8988T (cell line): ENCODE measurements around the gene MAGT1.
"Not testable (repeated sequence)": the region's sequence is repeated elsewhere in the genome, so short reads cannot be mapped to it uniquely, and the experiment has no call there.

Source experiments
- DNase-seq: peaks from one replicate; pipeline ENCODE4 v3.0.0; 2011

MAGT1 gene

DNA sequence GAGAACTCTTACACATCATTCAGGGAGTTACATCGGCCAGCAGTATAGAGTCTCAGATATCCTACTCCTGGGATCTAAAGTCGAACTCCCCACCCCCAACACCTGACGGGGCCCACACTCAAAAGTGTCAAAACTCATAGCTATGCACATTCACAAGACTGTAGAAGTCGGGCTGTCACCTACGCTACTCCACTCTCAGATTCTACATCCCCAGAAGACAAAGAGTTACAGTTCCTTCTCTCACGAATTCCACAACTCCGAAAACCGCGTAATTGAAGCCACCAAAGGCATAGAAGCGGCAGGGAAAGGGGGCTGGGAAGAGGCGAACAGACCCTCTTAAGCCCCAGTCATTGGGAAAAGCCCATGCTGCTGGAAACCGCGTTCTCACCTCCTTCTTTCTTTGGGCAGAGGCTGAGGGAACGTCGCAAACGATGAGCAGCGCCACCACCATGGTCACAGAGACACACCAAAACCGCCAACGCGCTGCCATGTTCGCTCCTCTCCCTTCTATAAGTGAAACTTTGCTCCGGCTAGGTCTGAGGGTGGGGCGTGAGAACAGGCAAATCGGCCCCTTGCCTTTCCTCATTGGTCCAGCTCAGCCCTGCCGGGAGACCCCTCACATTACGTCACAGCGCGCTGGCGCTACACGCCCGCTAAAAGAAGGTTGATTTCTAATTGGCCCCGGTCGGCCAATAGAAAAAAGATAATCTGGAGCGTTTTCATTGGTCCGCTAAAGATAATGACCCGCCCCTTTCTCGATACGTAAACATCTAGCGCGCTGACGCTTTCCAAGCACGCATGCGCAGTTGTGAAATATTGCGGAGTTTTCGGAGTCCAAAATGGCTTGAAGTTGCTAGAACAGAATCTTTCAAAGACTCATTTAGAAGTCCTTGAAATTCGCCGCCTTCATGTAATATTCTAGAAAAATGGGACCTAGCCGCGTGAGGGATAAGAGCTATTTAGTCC, at the start of gene MAGT1:
TSS of gene MAGT1 (minus strand) at position 515 of the 966 bp plus-strand sequence. CDS start at position 490, 25 bp downstream.
- peak; percentile 24 for DNase-seq

DNA sequence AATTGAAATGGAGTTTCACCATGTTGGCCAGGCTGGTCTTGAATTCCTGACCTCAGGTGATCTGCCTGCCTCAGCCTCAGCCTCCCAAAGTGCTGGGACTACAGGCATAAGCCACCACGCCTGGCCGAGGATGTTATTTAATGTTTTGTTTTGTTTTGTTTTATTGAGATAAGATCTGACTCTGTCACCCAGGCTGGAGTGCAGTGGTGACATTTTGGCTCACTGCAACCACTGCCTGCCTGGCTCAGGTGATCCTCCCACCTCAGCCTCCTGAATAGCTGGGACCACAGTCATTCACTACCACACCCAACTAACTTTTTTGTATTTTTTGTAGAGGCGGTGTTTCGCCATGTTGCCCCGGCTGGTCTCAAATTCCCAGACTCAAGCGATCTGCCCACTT, 49.8 kb upstream of the MAGT1 start:
- not testable (repeated sequence) for DNase-seq

DNA sequence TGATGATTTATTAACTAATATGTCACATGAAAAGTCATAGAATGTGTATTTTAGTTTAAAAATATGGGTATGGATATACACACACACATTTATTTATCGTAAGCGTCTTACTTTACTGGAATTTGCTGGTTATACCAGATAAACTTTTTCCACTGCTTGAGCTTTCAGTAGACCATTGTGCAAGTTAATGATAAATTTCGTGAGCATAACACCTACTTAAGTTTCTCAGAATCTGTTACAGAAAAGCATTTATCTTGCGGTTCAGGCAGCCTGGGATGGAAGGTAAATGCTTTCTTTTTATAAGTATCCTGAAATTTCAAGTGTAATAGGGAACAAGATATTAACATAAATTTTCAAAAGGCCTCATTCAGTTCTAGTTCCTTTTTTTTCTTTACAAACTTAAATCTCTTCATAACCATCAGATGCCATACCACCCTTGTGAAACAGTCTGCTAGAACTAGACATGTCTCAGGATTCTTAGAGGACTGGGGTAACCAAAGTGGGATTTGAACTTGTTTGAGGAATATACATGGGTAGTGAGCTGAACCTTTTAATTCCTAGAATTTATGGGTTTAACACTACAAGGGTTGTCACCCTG, 42.9 kb upstream of the MAGT1 start:
- no peak for DNase-seq

DNA sequence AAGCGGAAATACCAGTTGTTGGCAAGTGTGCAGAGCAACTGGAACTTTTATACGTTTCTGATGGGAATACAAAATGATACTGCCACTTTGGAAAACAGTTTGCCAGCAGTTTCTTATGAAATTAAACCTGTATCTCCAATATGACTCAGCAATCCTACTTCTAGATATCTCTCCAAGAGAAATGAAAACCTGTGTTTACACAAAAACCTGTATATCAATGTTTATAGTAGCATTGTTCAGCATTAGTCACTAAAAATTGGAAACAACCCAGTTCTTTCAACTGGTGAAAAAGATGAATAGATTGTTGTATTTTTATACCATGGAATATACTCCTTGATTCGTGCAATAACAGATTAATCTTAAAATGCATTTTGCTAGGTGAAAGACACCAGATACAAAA, 42.1 kb upstream of the MAGT1 start:
- DNase-seq: no peak

DNA sequence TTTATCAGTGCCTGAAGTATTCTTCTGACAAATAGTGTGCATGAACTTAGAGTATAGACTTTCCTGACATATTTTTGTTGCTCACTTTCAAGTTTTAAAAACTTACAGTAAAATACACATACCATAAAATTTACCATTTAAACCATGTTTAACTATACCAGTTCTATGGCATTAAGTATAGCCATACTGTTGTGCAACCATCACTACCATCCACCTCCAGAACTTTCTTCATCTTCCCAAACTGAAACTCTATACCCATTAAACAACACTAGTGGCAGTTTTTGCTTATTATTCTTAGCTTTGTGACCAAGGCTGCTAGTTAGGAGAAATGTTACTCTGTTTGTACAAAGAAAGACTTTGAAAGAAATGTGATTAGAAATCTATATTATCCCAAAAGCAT, 41.1 kb upstream of the MAGT1 start:
- DNase-seq: no peak

DNA sequence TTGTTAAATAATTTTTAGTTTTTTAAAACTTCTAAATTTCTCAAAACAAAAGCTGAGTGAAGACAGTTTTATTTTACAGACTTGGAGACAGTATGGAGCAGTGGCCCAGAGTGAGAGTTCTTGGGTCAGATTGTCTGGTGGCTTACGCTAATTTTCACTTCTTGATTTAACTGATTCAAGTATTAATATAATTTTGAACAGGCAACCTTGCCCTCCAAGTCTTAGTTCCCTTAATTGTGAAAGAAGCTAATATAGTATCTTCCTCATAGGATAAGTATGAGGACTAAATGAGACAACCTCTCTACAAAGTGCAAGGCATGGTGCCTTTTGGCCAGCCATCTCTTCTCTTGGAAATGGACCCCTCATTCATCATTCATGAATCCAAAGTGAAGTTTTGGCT, 40.7 kb upstream of the MAGT1 start:
- DNase-seq: no peak

DNA sequence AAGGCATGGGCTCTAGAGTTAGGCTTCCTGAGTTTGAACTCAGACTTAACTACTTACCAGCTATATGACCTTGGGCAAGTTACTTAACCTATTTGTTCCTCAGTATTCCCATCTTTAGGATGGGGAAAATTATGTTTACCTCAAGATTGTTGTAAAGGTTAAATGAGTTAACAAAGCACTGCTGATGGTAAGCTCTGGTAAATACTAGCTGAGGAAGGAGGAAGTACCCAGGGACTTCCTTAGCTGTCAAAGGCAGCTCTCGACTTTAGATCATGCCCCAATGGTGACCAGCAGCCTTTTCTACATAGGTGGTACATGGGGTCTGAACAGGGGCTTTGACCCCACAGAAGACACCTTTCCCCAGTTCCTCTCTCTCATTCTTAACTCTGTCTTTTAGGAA, 35.3 kb upstream of the MAGT1 start:
- DNase-seq: no peak

DNA sequence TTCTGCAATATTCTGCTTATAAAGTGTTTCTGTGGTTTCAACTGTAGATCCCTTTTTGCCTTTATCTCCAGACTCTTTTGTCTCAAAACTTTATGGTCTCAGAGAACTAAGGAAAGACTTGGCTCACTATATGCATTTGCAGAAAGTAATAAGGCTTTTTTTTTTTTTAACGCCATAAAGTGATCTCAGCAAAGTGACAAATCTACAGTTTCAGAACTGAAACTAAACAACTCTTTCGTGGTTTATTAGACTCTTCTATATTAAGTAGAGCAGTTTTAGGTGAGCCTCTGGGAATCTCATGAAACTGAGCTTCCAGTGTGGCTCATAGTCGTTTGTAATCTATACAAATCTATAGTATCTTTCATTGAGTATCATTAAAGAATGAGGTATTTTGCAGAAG, 30.5 kb upstream of the MAGT1 start:
- no peak for DNase-seq

DNA sequence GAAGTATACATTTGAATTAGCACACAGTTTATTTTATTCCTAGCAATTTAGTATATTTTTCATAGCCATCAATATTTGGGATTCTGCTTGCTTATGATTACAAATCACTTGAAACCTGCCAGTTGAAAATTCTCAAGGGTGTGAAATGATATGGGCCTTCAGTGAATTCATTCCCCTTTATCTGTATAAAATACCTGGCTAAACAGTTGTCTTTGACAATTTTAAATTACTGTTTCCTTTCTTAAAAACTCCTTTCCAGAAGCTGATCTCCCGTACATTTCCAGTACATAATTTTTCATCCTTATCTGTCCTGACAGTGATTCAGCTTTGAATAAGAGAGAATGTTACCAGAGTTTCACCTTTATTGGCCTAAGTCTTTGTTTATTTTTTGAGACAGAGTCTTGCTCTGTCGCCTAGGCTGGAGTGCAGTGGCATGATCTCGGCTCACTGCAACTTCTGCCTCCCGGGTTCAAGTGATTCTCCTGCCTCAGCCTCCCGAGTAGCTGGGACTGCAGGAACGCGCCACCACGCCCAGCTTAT, 29.2 kb upstream of the MAGT1 start:
- no peak for DNase-seq

DNA sequence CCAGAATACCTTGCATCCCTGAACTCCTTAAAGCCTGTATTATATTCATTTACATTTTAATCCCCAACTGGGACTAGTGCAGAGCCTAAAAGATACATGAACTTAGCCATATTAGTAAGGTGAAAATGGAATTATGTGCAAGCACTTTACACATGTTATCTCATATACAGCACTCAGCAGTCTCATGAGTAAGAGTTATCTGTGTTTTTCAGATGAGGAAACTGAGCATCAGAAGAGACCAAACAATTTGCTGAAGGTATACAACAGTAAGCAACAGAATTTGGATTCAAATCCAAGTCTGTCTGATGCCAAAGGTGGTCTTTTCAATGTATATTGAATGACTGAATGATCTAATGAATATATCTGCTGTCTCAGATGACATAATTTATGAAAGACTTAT, 27.6 kb upstream of the MAGT1 start:
- DNase-seq: no peak

DNA sequence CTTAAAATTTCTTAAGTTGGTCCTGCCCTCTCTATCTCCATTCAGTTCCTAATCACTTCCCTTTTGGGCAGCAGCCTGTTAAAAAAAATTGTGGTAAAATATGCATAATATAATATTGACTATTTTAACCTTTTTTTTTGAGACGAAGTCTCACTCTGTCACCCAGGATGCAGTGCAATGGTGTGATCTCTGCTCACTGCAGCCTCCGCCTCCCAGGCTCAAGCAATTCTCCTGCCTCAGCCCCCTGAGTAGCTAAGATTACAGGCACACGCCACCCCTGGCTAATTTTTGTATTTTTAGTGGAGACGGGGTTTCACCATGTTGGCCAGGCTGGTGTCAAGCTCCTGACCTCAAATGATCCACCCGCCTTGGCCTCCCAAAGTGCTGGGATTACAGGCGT, 24.1 kb upstream of the MAGT1 start:
- not testable (repeated sequence) for DNase-seq

DNA sequence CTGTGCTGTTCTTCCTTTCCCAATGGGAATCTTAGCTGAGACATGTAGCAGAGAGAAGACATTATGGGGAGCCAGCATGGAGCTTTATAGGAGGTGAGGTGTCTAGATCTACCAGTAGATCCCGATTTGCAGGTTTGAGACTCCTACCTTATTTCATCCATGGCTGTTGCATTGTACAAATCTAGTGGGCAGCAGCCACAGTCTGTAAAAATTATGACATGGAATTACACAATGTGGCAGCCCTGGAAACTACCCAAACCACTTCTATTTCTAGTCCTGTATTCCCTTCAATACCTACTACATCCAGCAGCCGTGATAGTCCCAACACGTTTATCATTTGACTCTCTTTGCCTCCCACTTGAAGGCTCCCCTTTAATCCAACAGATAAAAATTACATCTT, 23.3 kb upstream of the MAGT1 start:
- no peak for DNase-seq

DNA sequence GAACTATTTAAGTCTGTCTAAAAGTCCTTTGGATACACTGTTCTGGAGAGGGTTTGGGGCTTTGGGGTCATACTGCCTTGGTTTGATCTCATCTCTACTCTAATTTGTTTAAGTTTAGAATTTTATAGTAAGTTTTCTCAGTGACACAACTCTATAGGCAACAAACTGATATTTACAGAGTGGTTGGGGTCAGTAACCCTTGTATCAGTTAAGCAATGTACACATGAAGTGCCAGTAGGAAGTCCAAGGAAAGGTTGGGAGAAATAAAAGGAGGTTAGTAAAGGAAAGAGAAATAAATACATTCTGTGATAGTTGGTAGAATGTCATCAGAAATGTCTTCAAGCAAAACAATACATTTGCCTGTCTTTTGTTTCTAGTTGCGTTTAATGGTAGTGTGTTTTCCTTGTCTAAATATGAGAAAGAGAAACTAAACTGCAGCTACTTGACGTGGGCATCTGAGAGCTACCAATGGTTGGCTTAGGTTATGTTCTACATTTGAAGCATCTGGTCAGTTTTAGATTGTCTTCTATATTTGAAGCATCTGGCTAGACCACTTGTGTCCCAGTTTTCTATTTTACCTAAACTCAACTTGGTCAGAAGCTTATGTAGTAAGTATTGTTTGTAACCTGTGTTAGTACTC, 22.2 kb upstream of the MAGT1 start:
- no peak for DNase-seq

DNA sequence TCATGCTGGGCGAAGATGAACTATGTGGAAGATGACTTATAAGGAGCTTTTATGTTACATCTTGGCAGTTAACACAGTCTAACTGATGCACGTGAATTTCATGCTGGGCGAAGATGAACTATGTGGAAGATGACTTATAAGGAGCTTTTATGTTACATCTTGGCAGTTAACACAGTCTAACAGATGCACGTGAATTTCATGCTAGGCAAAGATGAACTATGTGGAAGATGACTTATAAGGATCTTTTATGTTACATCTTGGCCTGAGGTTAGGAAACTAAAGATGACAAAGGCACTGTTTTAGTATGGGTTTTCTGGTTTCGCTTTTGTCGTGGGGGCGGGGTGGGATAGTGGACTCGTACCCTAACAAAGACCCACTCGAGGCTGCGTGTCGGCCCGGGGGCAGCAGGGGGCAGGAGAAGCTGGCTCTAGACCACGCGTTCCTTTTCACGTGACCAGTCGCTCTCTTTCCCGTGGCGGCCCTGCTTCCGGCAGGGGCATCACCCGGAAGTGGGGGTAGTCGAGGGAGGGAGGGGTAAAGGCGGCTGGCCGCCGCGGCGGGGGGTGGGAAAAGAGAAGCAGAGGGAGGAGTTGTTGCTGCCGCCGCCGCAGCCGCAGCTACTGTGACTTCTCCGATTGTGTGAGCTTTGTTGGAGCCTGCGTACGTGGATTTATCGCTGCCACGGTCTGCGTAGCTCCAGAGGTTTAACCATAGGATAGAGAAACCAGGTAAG, 15.0 kb upstream of the MAGT1 start, which contains the start of gene ATP7A:
TSS of gene ATP7A (plus strand) at position 586 of the 733 bp plus-strand sequence. CDS start 60,949 bp downstream, outside the sequence.
- DNase-seq: peak; percentile 17

DNA sequence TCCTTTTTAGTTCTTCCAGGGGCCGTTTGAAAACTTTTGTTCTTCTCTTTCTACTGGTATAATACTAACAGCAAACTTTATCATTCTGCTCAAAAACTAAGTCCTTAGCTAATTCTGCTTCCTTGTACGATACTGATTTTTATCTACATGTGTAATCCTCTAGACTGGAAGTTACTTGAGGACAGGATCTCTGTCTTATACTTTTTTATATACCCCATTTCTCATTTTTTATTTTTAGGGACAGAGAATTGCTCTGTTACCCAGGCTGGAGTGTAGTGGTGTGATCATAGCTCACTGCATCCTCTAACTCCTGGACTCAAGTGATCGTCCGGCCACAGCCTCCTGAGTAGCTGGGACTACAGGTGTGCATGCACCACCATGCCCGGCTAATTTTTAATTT, 6.3 kb upstream of the MAGT1 start:
- no peak for DNase-seq

DNA sequence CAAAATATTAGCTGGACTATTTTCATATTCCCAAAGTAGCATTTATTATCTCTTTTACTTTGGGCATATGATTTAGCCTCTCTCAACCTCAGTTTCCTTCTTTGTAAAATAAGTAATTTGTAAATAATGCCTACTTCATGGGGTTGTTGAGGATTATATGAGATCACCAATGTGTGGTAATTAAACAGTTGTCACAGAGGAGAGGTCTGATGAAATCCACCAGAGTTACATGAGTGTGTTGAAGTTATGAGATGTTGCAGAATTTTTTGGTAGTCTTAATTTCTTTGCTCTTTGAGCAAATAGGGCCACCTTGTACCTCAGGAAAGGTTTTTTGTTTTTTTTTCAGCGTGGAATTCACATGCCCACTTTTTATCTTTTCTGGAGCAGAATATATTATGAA, 5.5 kb upstream of the MAGT1 start:
- DNase-seq: no peak

DNA sequence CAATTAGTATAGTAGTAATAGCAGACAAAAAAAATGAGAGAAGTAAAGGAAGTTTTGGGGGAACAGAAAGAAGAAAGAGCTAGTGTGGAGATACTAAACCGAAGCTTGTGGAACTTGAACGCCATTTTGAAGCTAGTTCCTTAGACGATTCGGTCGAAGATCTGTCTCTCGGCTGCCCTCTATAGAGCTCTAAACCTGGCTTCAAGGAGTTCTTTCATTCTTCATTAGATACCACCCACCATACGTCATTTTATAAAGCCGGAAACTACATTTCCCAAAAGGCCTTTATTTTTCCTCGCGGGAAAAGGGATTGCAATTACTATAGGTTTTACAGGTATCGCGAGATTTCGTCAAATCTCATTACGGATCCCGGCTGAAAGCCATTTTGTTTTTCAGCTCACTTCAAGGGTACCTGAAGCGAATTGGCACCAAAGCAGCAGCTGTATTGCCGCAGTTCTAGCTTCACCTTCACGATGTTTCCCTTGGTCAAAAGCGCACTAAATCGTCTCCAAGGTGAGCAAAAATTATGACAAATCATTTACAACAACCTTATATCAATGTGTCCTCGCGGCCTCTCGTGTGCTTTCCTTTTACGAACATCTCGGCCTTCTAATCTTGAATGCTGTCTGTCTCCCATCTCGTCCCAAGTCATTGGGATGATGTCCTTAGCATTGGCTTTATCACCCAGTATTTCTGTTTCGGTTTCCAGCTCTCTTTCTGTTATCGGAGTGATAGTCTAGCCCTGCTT, 4.0 kb upstream of the MAGT1 start, which contains the start of gene COX7B:
TSS of gene COX7B (plus strand) at position 388 of the 748 bp plus-strand sequence. CDS start at position 474, 86 bp downstream.
- DNase-seq: peak; percentile 33

DNA sequence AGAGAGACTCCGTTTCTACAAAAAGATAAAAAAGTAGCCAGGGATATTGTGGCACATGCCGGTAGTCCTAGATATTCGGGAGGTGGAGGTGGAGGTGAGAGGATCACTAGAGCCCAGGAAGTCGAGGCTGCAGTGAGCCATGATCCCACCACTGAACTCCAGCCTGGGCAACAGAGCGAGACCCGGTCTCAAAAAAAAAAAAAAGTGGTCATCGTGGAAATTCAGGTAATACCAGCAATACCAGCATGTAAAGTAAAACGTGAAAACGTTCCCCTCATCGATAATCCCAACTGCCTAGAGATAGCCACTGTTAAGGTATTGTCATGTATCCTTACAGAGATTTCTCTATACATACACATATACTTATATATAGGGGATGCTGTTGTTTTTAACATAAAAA, 1.5 kb downstream of the MAGT1 start:
- no peak for DNase-seq

DNA sequence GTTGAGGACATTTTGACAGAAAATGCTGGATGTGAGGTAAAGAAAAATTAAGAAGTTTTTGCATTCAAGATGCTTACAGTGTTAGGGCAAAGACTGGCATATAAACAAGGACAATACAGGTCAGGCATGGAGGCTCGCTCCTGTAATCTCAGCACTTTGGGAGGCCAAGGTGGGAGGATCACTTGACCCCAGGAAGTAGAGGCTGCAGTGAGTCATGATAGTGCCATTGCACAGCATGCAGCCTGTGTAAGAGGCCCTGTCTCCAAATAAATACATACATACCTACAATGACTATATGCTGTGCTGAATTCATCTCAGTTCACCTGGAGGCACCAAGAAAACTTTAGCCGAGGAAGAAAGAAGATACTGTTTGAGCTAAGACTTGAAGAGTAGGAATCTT, 2.3 kb downstream of the MAGT1 start:
- no peak for DNase-seq

DNA sequence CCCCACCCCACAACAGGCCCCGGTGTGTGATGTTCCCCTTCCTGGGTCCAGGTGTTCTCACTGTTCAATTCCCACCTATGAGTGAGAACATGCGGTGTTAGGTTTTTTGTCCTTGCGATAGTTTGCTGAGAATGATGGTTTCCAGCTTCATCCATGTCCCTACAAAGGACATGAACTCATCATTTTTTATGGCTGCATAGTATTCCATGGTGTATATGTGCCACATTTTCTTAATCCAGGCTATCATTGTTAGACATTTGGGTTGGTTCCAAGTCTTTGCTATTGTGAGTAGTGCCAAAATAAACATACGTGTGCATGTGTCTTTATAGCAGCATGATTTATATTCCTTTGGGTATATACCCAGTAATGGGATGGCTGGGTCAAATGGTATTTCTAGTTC, 13.8 kb downstream of the MAGT1 start:
- not testable (repeated sequence) for DNase-seq

DNA sequence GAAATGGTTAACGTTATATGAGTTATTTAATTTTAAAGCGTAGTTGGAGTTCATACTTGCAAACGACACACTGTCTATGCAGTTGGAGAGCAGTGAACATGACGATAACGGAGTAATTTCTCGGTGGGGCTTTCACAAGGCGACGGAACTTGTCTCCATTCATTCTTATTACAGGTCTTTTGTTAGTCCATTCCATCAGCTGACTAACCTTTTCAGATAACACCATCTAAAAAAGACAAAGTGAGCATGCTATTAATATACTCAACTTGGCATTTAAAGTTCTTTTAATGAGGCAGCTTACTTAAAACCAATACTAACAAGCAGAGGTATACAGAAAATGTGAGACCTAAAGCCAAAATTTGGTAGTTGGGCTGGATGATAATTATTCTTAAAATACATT, 19.9 kb downstream of the MAGT1 start:
- DNase-seq: no peak

DNA sequence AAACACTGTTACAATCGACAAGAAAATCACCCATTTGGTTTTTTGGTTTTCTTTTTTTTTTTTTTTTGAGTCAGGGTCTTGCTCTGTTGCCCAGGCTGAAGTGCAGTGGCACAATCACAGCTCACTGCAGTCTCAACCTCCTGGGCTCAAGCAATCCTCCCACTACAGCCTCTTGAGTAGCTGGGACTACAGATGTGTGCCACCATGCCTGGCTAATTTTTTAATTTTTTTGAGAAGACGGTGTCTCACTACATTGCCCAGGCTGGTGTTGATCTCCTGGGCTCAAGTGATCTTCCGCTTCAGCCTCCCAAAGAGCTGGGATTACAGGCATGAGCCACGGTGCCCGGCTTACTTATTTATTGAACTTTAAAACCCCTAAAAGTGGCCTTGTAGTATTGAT, 63.7 kb downstream of the MAGT1 start:
- DNase-seq: not testable (repeated sequence)
